PC-9 (cell line): Measurements from ENCODE around the gene SH3PXD2A. TPM values are rescaled to one million over a fixed set of nuclear protein-coding genes. Genes with fewer than 3 reads are reported as not detected.

Experiments
- BruUV-seq: library from RNA; stranded (reverse); fragments of 400-500 nt; replicated peaks from 2 replicates; lab custom pipeline; 2021; lab: Mats Ljungman, UMichigan
- CTCF ChIA-PET: fragments of 300-600 bp; sonication (Branson Sonifier 250); formaldehyde crosslinking; loops from one replicate; lab custom pipeline; 2022; ENCODE audit warnings: antibody characterized with exemption; lab: Charles Lee
- POLR2A ChIA-PET: fragments of 300-600 bp; sonication (Branson Sonifier 250); formaldehyde crosslinking; loops from one replicate; lab custom pipeline; 2022; ENCODE audit warnings: antibody characterized with exemption; ENCODE audit not compliant: unreplicated experiment; lab: Charles Lee
- DNase-seq, 2 experiments: peaks; one replicate each; pipeline versions ENCODE4 v3.0.0 to v3.0.0-alpha.2; 2015 to 2022; ENCODE audit warnings: mixed read lengths in 1 of 2
- H2AFZ ChIP-seq: fragments of 200-600 bp; sonication (generic); 2 replicates; pipeline ENCODE4 v1.8.1; 2017; ENCODE audit warnings: antibody characterized with exemption
- H3F3A ChIP-seq: fragments of 200-600 bp; sonication (generic); 2 replicates; pipeline ENCODE4 v1.8.1; 2017; ENCODE audit warnings: antibody characterized with exemption, mild to moderate bottlenecking, low read depth; ENCODE audit not compliant: insufficient read depth
- H3K27ac ChIP-seq: fragments of 200-600 bp; sonication (generic); 2 replicates; pipeline ENCODE4 v1.6.1; 2016; ENCODE audit warnings: mixed run types
- H3K27me3 ChIP-seq: fragments of 200-600 bp; sonication (generic); 2 replicates; pipeline ENCODE4 v1.6.1; 2016; ENCODE audit warnings: low read depth, mixed run types; ENCODE audit not compliant: insufficient read depth
- H3K36me3 ChIP-seq: fragments of 200-600 bp; sonication (generic); 2 replicates; pipeline ENCODE4 v1.6.1; 2016; ENCODE audit warnings: low read depth, mixed run types
- H3K4me1 ChIP-seq: fragments of 200-600 bp; sonication (generic); replicated peaks from 2 replicates; pipeline ENCODE4 v1.6.1; 2016; ENCODE audit warnings: mixed run types; ENCODE audit not compliant: insufficient read depth
- H3K4me2 ChIP-seq: fragments of 200-600 bp; sonication (generic); 2 replicates; pipeline ENCODE4 v1.6.1; 2017; ENCODE audit warnings: mixed run types
- H3K4me3 ChIP-seq: fragments of 200-600 bp; sonication (generic); 2 replicates; pipeline ENCODE4 v1.6.1; 2016; ENCODE audit warnings: mixed run types
- H3K79me2 ChIP-seq: fragments of 200-600 bp; sonication (generic); 2 replicates; pipeline ENCODE4 v1.6.1; 2017; ENCODE audit warnings: low read depth, mixed run types
- H3K9me2 ChIP-seq: fragments of 200-600 bp; sonication (generic); 2 replicates; pipeline ENCODE4 v1.8.1; 2017; ENCODE audit warnings: mild to moderate bottlenecking; ENCODE audit not compliant: insufficient read depth
- H3K9me3 ChIP-seq: fragments of 200-600 bp; sonication (generic); 2 replicates; pipeline ENCODE4 v1.8.1; 2016; ENCODE audit warnings: low read depth; ENCODE audit not compliant: insufficient read depth
- H4K20me1 ChIP-seq: fragments of 200-600 bp; sonication (generic); 2 replicates; pipeline ENCODE4 v1.8.1; 2017; ENCODE audit not compliant: insufficient read depth
- EZH2 ChIP-seq: fragments of 200-600 bp; sonication (generic); IDR thresholded peaks from 2 replicates; pipeline ENCODE4 v1.8.0; 2017; ENCODE audit warnings: antibody characterized with exemption, low read depth
- intact Hi-C: fragments of 100-400 bp; cut with micrococcal nuclease; formaldehyde crosslinking; loops from one replicate; pipeline ENCODE4 v1.10.0; 2022; ENCODE audit not compliant: unreplicated experiment
- total RNA-seq: library from RNA; stranded (reverse); gene quantifications from 2 replicates; pipeline ENCODE4 v1.2.3, GENCODE V29; 2021
- TF ChIP-seq, protein P1 (sequence below): fragments of 200-600 bp; sonication (generic); conservative IDR thresholded peaks from 2 replicates; pipeline ENCODE4 v1.6.1; 2017; ENCODE audit warnings: mixed run types, antibody characterized with exemption, mild to moderate bottlenecking, moderate library complexity

SH3PXD2A gene
- total RNA-seq, 1 experiment from 2014 or later: 12.5 TPM

DNA sequence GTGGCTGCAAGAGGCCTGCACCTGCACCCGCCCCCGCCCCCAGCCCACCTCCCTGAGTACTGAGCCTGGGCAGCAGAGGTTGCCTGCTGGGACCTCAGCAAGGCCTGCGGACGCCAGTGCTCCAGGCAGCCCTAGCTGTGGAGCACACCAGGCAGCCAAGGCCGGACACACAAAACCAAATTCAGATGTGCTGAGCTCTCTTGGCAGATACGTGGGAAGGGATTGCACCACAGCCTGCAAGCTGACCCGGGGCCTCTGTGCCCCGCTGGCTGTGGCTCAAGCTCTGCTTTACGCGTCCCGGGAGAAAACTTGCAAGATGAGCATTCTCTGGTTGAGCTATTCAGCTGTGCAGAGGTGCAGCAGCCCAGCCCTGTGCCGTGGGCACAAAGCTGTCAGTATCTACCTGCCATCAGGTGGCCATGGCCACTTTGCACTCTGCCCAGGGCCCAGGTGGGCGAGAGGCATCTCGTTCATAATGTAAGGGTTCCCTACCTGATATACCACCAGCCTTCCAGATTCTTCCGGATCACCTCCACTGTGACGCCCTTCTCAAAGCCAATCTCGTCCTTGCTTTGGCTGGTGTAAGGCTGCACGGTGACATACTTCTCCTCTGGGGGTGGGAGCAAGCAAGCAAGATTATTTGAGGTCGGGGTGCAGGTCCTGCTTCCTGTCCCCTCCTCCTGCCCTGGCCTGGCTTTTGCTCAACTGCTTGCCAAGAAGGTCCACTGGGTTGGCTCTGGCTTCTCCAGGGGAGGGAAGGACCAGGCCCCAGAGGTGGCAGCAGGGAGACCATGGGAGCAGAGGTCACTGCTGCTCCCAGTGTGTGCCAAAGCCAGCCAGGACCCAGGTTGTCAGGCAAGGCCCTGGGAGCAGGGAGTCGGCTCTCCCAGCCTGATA lies 238.4 kb downstream of the SH3PXD2A start:
- Histone ChIP-seq H3K36me3 (no peaks in the 10 kb centered on the region), H3K9me3 (no peaks in the 10 kb centered on the region), H3K9me2 (no peaks in the 10 kb centered on the region), H3K27me3 (no peaks in the 10 kb centered on the region), H4K20me1 (no peaks in the 10 kb centered on the region), H3K4me1 (no peaks in the 10 kb centered on the region), H3K27ac (no peak overlapping the region), H2AFZ (no peak overlapping the region), H3K79me2 (no peaks in the 10 kb centered on the region), H3K4me2 (no peak overlapping the region), H3K4me3 (no peak overlapping the region), H3F3A (no peaks in the 10 kb centered on the region)
- ChIA-PET CTCF (no interaction called here), POLR2A (no interaction called here)
- intact Hi-C loops: no loop called here
- BruUV-seq: no TSS peak
- no peak for TF ChIP-seq EZH2
- TF ChIP-seq, protein P1, sequence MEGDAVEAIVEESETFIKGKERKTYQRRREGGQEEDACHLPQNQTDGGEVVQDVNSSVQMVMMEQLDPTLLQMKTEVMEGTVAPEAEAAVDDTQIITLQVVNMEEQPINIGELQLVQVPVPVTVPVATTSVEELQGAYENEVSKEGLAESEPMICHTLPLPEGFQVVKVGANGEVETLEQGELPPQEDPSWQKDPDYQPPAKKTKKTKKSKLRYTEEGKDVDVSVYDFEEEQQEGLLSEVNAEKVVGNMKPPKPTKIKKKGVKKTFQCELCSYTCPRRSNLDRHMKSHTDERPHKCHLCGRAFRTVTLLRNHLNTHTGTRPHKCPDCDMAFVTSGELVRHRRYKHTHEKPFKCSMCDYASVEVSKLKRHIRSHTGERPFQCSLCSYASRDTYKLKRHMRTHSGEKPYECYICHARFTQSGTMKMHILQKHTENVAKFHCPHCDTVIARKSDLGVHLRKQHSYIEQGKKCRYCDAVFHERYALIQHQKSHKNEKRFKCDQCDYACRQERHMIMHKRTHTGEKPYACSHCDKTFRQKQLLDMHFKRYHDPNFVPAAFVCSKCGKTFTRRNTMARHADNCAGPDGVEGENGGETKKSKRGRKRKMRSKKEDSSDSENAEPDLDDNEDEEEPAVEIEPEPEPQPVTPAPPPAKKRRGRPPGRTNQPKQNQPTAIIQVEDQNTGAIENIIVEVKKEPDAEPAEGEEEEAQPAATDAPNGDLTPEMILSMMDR: no peak
- DNase-seq: no peak

DNA sequence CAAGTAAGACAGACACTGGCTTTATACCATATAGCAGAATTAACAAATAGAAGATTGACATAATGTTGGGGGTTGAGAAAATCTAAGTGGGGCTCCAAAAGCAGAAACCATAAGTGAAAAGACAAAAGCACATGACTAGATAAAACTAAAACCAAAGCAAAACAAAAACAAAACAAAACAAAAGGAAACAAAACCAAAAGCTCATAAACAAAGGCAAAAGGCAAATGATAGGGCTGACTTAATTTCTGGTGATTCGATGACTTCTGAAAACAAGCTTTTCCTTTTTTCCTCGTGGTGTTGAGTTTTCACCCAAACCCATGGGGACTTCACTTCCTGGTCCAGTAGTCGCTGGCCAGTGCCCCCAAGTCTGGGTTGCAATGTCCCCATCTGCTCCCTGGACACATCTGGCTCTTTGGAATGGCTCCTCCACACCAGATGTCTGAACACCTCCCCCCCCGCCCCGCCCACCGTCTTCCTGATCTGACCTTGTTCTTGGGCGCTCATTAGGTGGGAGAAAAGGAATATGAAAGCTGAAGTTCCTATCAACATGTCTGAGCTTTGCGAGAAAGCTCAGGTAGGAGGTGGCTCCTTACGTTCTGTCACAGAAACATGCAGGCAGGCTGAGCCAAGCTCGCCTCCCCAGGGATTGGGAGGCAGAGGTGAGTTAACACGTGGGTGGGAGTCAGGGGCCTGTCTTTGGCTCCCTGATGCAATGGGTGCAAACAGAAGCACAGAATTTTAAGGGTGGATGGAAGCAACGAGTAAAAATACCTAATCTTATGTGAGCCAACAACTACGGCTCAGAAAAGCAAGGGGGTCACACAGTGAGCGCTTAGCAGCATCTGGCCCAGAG lies 240.8 kb downstream of the SH3PXD2A start:
- no peak for DNase-seq
- ChIA-PET CTCF (no interaction called here), POLR2A (no interaction called here)
- H3K9me2 ChIP-seq: no peaks in the 10 kb centered on the region
- H4K20me1 ChIP-seq: no peaks in the 10 kb centered on the region
- no peak overlapping the region for H3K4me3 ChIP-seq
- no peak overlapping the region for H3K27ac ChIP-seq
- BruUV-seq: no TSS peak
- no peak overlapping the region for H2AFZ ChIP-seq
- no peaks in the 10 kb centered on the region for H3F3A ChIP-seq
- no peak overlapping the region for H3K4me2 ChIP-seq
- no peaks in the 10 kb centered on the region for H3K9me3 ChIP-seq
- intact Hi-C loops: no loop called here
- H3K79me2 ChIP-seq: no peaks in the 10 kb centered on the region
- TF ChIP-seq EZH2: no peak
- TF ChIP-seq, protein P1: no peak
- H3K36me3 ChIP-seq: no peaks in the 10 kb centered on the region
- H3K27me3 ChIP-seq: no peaks in the 10 kb centered on the region
- H3K4me1 ChIP-seq: no peaks in the 10 kb centered on the region

DNA sequence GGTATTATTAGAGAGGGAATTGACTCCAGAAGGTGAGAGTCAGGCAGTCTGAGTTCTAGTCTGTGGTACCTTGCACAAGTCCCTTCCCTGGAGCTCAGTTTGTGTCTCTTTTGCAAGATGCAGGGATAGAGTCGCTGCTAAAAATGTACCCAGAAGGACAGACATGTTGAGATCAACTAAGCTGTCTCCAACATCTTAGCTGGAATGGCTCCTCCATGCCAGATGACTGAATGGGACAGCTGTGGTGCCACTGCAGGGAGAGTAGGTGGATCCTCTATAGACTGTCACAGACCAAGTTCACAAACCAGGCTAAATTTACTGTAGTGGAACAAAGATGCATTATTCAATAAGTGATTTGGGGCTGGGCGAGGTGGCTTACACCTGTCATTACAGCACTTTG lies 241.8 kb downstream of the SH3PXD2A start:
- Histone ChIP-seq H4K20me1 (no peaks in the 10 kb centered on the region), H3K79me2 (no peaks in the 10 kb centered on the region), H3K4me1 (no peaks in the 10 kb centered on the region), H3K9me2 (no peaks in the 10 kb centered on the region), H3K27me3 (no peaks in the 10 kb centered on the region), H3K36me3 (no peaks in the 10 kb centered on the region), H2AFZ (no peak overlapping the region), H3K4me3 (no peak overlapping the region), H3K4me2 (no peak overlapping the region), H3K27ac (no peak overlapping the region), H3K9me3 (no peaks in the 10 kb centered on the region), H3F3A (no peaks in the 10 kb centered on the region)
- intact Hi-C loops: no loop called here
- no TSS peak for BruUV-seq
- DNase-seq: no peak
- ChIA-PET POLR2A (no interaction called here), CTCF (no interaction called here)
- TF ChIP-seq, protein P1: no peak
- no peak for TF ChIP-seq EZH2
